Neural cell (in vitro differentiated cells): Measurements from ENCODE around the gene CPEB3. TPM values are rescaled to one million over a fixed set of nuclear protein-coding genes. Genes with fewer than 3 reads are reported as not detected.

Experiments
- H2AFZ ChIP-seq: fragments of 200-600, 300-800 bp; sonication (generic), shearing (Covaris generic); 2 replicates; pipeline ENCODE4 v1.6.0; 2014; ENCODE audit warnings: low read depth, mild to moderate bottlenecking, antibody characterized with exemption, low read length, moderate library complexity
- H3F3A ChIP-seq: fragments of 200-600 bp; shearing (Covaris generic); 2 replicates; pipeline ENCODE4 v1.6.1; 2016; ENCODE audit warnings: mild to moderate bottlenecking, moderate library complexity, mixed read lengths, antibody characterized with exemption, low read length; ENCODE audit not compliant: insufficient read depth, poor library complexity, severe bottlenecking
- H3K27ac ChIP-seq: fragments of 200-600, 300-800 bp; sonication (generic), shearing (Covaris generic); 2 replicates; pipeline ENCODE4 v1.5.1; 2014; ENCODE audit warnings: mild to moderate bottlenecking, low read length, moderate library complexity
- H3K27me3 ChIP-seq: fragments of 300-800, 200-600 bp; sonication (generic), shearing (Covaris generic); 2 replicates; pipeline ENCODE4 v1.6.0; 2014; ENCODE audit warnings: mild to moderate bottlenecking, low read depth, low read length, moderate library complexity; ENCODE audit not compliant: insufficient read depth
- H3K36me3 ChIP-seq: fragments of 300-800, 200-600 bp; sonication (generic), shearing (Covaris generic); 2 replicates; pipeline ENCODE4 v1.5.1; 2014; ENCODE audit warnings: mild to moderate bottlenecking, antibody characterized with exemption, low read length, moderate library complexity; ENCODE audit not compliant: insufficient read depth
- H3K4me2 ChIP-seq: fragments of 300-800, 200-600 bp; sonication (generic), shearing (Covaris generic); 2 replicates; pipeline ENCODE4 v1.6.0; 2014; ENCODE audit warnings: mild to moderate bottlenecking, low read length
- H3K4me3 ChIP-seq: fragments of 300-800, 200-600 bp; sonication (generic), shearing (Covaris generic); 2 replicates; pipeline ENCODE4 v1.5.1; 2014; ENCODE audit warnings: mild to moderate bottlenecking, low read length, moderate library complexity
- H3K79me2 ChIP-seq: fragments of 200-600 bp; shearing (Covaris generic); replicated peaks from 2 replicates; pipeline ENCODE4 v1.6.0; 2014; ENCODE audit warnings: mild to moderate bottlenecking, low read length, moderate library complexity; ENCODE audit not compliant: insufficient read depth
- H3K9ac ChIP-seq: fragments of 300-800, 200-600 bp; sonication (generic), shearing (Covaris generic); 2 replicates; pipeline ENCODE4 v1.6.1; 2016; ENCODE audit warnings: mild to moderate bottlenecking, low read length, mixed read lengths
- H3K9me2 ChIP-seq: fragments of 200-600 bp; shearing (Covaris generic); 2 replicates; pipeline ENCODE4 v1.6.1; 2016; ENCODE audit warnings: mild to moderate bottlenecking, low read length, mixed read lengths; ENCODE audit not compliant: insufficient read depth
- H3K9me3 ChIP-seq: fragments of 200-600, 300-800 bp; sonication (generic), shearing (Covaris generic); 2 replicates; pipeline ENCODE4 v1.6.1; 2016; ENCODE audit warnings: mild to moderate bottlenecking, mixed run types, low read length, moderate library complexity, mixed read lengths
- H4K20me1 ChIP-seq: fragments of 200-600 bp; shearing (Covaris generic); 2 replicates; pipeline ENCODE4 v1.6.1; 2016; ENCODE audit warnings: mild to moderate bottlenecking, mixed run types; ENCODE audit not compliant: insufficient read depth
- EP300 ChIP-seq: fragments of 450-650 bp; conservative IDR thresholded peaks from 2 replicates; pipeline ENCODE4 v1.6.1; 2014; ENCODE audit warnings: antibody characterized with exemption, mild to moderate bottlenecking, moderate library complexity; ENCODE audit not compliant: poor library complexity, severe bottlenecking
- EZH2 ChIP-seq: fragments of 200-600, 300-800 bp; shearing (Covaris generic), sonication (generic); IDR thresholded peaks from 2 replicates; pipeline ENCODE4 v1.6.1; 2014; ENCODE audit warnings: antibody characterized with exemption, low read length, borderline replicate concordance, mild to moderate bottlenecking; ENCODE audit not compliant: insufficient read depth, poor library complexity, severe bottlenecking
- MXI1 ChIP-seq: fragments of 450-650 bp; conservative IDR thresholded peaks from 2 replicates; pipeline ENCODE4 v1.6.1; 2014; ENCODE audit warnings: antibody characterized with exemption, mild to moderate bottlenecking; ENCODE audit not compliant: poor library complexity, severe bottlenecking
- POLR2AphosphoS5 ChIP-seq: IDR thresholded peaks from 2 replicates; pipeline ENCODE4 v1.6.1; 2012
- RAD21 ChIP-seq: fragments of 450-650 bp; conservative IDR thresholded peaks from 2 replicates; pipeline ENCODE4 v1.6.1; 2014; ENCODE audit warnings: antibody characterized with exemption, mild to moderate bottlenecking, moderate library complexity
- SMC3 ChIP-seq: fragments of 450-650 bp; conservative IDR thresholded peaks from 2 replicates; pipeline ENCODE4 v1.6.1; 2014; ENCODE audit warnings: antibody characterized with exemption, mild to moderate bottlenecking, moderate library complexity; ENCODE audit not compliant: poor library complexity
- TAF1 ChIP-seq: IDR thresholded peaks from 2 replicates; pipeline ENCODE4 v1.6.1; 2012; ENCODE audit warnings: low read depth
- polyA plus RNA-seq: library from polyadenylated mRNA; depleted of rRNA; stranded (reverse); fragments of >200 nt; gene quantifications from 2 replicates; pipeline ENCODE4 v1.2.3, GENCODE V29; 2014
- TF ChIP-seq, protein P1 (sequence below): fragments of 450-650 bp; IDR thresholded peaks from 2 replicates; pipeline ENCODE4 v1.5.1; 2014; ENCODE audit warnings: antibody characterized with exemption, mild to moderate bottlenecking, moderate library complexity; ENCODE audit not compliant: poor library complexity, severe bottlenecking
- TF ChIP-seq, protein P2 (sequence below): IDR thresholded peaks from 2 replicates; pipeline ENCODE4 v1.6.1; 2012; ENCODE audit warnings: borderline replicate concordance

Gene CPEB3
- polyA plus RNA-seq, 1 donor from 2014 or later: 20.0 TPM

DNA sequence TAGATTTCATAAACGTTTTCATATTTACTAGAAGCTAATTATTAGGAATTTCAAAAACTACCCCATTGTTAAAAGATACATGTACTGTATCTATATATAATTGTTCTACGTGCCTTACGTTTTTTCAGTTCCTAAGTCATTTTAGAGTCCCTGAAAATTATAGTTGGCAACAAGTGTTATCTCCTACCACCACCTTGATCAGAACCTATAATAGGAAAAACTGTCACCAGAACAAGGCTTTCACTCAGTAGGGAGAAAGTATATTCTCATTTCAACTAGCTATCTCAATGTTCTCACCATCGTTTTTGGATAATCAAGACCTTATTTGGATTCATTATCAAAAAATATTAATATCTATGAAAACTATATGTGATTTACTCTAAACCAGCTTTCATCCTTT lies 107.7 kb downstream of the CPEB3 start:
- Histone ChIP-seq H3K9me2 (no peaks in the 10 kb centered on the region), H3K4me2 (no peak overlapping the region), H2AFZ (no peak overlapping the region), H3K36me3 (peaks cover 12% of the 10 kb centered on the region), H3K79me2 (no peaks in the 10 kb centered on the region), H3K9ac (no peak overlapping the region), H3K27ac (no peak overlapping the region), H3K4me3 (no peak overlapping the region), H3K9me3 (no peaks in the 10 kb centered on the region), H3K27me3 (no peaks in the 10 kb centered on the region), H3F3A (no peaks in the 10 kb centered on the region), H4K20me1 (no peaks in the 10 kb centered on the region)
- TF ChIP-seq EZH2 (no peak), MXI1 (no peak), SMC3 (no peak), EP300 (no peak), TAF1 (no peak), RAD21 (no peak), POLR2AphosphoS5 (no peak)
- TF ChIP-seq, protein P1, sequence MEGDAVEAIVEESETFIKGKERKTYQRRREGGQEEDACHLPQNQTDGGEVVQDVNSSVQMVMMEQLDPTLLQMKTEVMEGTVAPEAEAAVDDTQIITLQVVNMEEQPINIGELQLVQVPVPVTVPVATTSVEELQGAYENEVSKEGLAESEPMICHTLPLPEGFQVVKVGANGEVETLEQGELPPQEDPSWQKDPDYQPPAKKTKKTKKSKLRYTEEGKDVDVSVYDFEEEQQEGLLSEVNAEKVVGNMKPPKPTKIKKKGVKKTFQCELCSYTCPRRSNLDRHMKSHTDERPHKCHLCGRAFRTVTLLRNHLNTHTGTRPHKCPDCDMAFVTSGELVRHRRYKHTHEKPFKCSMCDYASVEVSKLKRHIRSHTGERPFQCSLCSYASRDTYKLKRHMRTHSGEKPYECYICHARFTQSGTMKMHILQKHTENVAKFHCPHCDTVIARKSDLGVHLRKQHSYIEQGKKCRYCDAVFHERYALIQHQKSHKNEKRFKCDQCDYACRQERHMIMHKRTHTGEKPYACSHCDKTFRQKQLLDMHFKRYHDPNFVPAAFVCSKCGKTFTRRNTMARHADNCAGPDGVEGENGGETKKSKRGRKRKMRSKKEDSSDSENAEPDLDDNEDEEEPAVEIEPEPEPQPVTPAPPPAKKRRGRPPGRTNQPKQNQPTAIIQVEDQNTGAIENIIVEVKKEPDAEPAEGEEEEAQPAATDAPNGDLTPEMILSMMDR: no peak
- TF ChIP-seq, protein P2, sequence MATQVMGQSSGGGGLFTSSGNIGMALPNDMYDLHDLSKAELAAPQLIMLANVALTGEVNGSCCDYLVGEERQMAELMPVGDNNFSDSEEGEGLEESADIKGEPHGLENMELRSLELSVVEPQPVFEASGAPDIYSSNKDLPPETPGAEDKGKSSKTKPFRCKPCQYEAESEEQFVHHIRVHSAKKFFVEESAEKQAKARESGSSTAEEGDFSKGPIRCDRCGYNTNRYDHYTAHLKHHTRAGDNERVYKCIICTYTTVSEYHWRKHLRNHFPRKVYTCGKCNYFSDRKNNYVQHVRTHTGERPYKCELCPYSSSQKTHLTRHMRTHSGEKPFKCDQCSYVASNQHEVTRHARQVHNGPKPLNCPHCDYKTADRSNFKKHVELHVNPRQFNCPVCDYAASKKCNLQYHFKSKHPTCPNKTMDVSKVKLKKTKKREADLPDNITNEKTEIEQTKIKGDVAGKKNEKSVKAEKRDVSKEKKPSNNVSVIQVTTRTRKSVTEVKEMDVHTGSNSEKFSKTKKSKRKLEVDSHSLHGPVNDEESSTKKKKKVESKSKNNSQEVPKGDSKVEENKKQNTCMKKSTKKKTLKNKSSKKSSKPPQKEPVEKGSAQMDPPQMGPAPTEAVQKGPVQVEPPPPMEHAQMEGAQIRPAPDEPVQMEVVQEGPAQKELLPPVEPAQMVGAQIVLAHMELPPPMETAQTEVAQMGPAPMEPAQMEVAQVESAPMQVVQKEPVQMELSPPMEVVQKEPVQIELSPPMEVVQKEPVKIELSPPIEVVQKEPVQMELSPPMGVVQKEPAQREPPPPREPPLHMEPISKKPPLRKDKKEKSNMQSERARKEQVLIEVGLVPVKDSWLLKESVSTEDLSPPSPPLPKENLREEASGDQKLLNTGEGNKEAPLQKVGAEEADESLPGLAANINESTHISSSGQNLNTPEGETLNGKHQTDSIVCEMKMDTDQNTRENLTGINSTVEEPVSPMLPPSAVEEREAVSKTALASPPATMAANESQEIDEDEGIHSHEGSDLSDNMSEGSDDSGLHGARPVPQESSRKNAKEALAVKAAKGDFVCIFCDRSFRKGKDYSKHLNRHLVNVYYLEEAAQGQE: no peak

GRCh38 chr10:92181575-92181974 lies 109.3 kb downstream of the CPEB3 start:
- peaks cover 12% of the 10 kb centered on the region for H3K36me3 ChIP-seq
- TF ChIP-seq RAD21: no peak
- TF ChIP-seq SMC3: no peak
- no peak for TF ChIP-seq EZH2
- TF ChIP-seq, protein P2: no peak
- TF ChIP-seq MXI1: no peak
- no peak for TF ChIP-seq POLR2AphosphoS5
- TF ChIP-seq, protein P1: no peak
- no peak for TF ChIP-seq EP300
- no peak for TF ChIP-seq TAF1
- no peak overlapping the region for H3K4me2 ChIP-seq
- no peaks in the 10 kb centered on the region for H3K9me3 ChIP-seq
- H3K9ac ChIP-seq: no peak overlapping the region
- no peaks in the 10 kb centered on the region for H3F3A ChIP-seq
- H3K27ac ChIP-seq: no peak overlapping the region
- H3K9me2 ChIP-seq: no peaks in the 10 kb centered on the region
- no peaks in the 10 kb centered on the region for H4K20me1 ChIP-seq
- H3K79me2 ChIP-seq: no peaks in the 10 kb centered on the region
- H3K4me3 ChIP-seq: no peak overlapping the region
- H3K27me3 ChIP-seq: no peaks in the 10 kb centered on the region
- H2AFZ ChIP-seq: no peak overlapping the region
